HCT116 (cell line): Measurements from ENCODE around the gene TMTC1. TPM values are rescaled to one million over a fixed set of nuclear protein-coding genes. Genes with fewer than 3 reads are reported as not detected.

Experiments
- ATAC-seq: fragments of 200-7000 bp; cut with Tn5 transposase; 2 replicates; pipeline ENCODE4 v1.9.1; 2020; ENCODE audit warnings: mild to moderate bottlenecking, moderate library complexity
- BruUV-seq: library from RNA; stranded (reverse); fragments of 400-500 nt; replicated peaks from 2 replicates; lab custom pipeline; 2021; lab: Mats Ljungman, UMichigan
- CTCF ChIA-PET: fragments of 300-600 bp; sonication (Branson Sonifier 250); formaldehyde crosslinking; loops from one replicate; lab custom pipeline; 2021; ENCODE audit warnings: antibody characterized with exemption; lab: Charles Lee
- POLR2A ChIA-PET: fragments of 300-600, 350-600 bp; sonication (Branson Sonifier 250); formaldehyde crosslinking; loops from one replicate; lab custom pipeline; 2021; ENCODE audit warnings: antibody characterized with exemption; lab: Charles Lee
- RAD21 ChIA-PET, 2 experiments: fragments of 300-600 bp; sonication (Branson Sonifier 250); formaldehyde crosslinking; loops; one replicate each; lab custom pipeline; 2023; ENCODE audit warnings: low total read pairs in 2 of 2; ENCODE audit not compliant: uncharacterized antibody in 2 of 2, unreplicated experiment in 2 of 2, low non-redundant PET in 1 of 2; lab: Charles Lee
- DNase-seq: peaks from one replicate; pipeline ENCODE4 v3.0.0-alpha.2; 2010; ENCODE audit warnings: low read depth, low spot score
- H2AFZ ChIP-seq: fragments of 200-600 bp; shearing (Covaris generic), sonication (generic); 2 replicates; pipeline ENCODE4 v1.6.1; 2017; ENCODE audit warnings: low read depth, mixed run types, mixed read lengths, antibody characterized with exemption, low read length; ENCODE audit not compliant: poor library complexity, severe bottlenecking
- H3K27ac ChIP-seq: 2 replicates; pipeline ENCODE4 v1.5.1; 2012; ENCODE audit warnings: low read depth, low read length
- H3K27me3 ChIP-seq: fragments of 200-600 bp; sonication (generic); 2 replicates; pipeline ENCODE4 v1.6.1; 2016; ENCODE audit warnings: mixed run types, low read length, mixed read lengths; ENCODE audit not compliant: insufficient read depth
- H3K36me3 ChIP-seq, 2 experiments: fragments of 200-500 bp in 1 of 2; fragments of 200-600 bp in 1 of 2; sonication (Bioruptor generic) in 1 of 2; sonication (generic) in 1 of 2; 2 replicates each; pipeline versions ENCODE4 v1.5.1 to v1.6.1; 2014 to 2016; ENCODE audit warnings: low read length in 2 of 2, inconsistent platforms in 1 of 2, mixed read lengths in 1 of 2, mixed run types in 1 of 2; ENCODE audit not compliant: insufficient read depth in 2 of 2, control insufficient read depth in 1 of 2
- H3K4me1 ChIP-seq, 2 experiments: fragments of 200-600 bp in 1 of 2; sonication (generic) in 1 of 2; 2 replicates each; pipeline versions ENCODE4 v1.5.1 to v1.6.1; 2012 to 2017; ENCODE audit warnings: low read length in 2 of 2, inconsistent platforms in 1 of 2, mild to moderate bottlenecking in 1 of 2, mixed read lengths in 1 of 2, mixed run types in 1 of 2, moderate library complexity in 1 of 2; ENCODE audit not compliant: insufficient read depth in 2 of 2, control insufficient read depth in 1 of 2
- H3K4me2 ChIP-seq: fragments of 200-600 bp; sonication (generic); 2 replicates; pipeline ENCODE4 v1.6.1; 2017; ENCODE audit warnings: mixed run types, low read length, mixed read lengths
- H3K4me3 ChIP-seq, 2 experiments: fragments of 200-600 bp in 1 of 2; sonication (generic) in 1 of 2; replicated peaks in 1 of 2; 2 replicates each; pipeline ENCODE4 v1.5.1; 2011 to 2016; ENCODE audit warnings: low read length in 2 of 2, control low read depth in 1 of 2, low read depth in 1 of 2, mild to moderate bottlenecking in 1 of 2, mixed read lengths in 1 of 2, mixed run types in 1 of 2
- H3K79me2 ChIP-seq: fragments of 200-600 bp; sonication (generic); 2 replicates; pipeline ENCODE4 v1.6.1; 2017; ENCODE audit warnings: mild to moderate bottlenecking, mixed run types, low read length, moderate library complexity, mixed read lengths; ENCODE audit not compliant: insufficient read depth
- H3K9ac ChIP-seq: fragments of 200-600 bp; sonication (generic); 2 replicates; pipeline ENCODE4 v1.6.1; 2016; ENCODE audit warnings: low read length, mixed read lengths
- H3K9me2 ChIP-seq: fragments of 200-600 bp; sonication (generic), shearing (Covaris generic); 2 replicates; pipeline ENCODE4 v1.6.1; 2017; ENCODE audit warnings: mixed run types, mild to moderate bottlenecking, moderate library complexity; ENCODE audit not compliant: insufficient read depth
- H3K9me3 ChIP-seq, 2 experiments: fragments of 200-500 bp in 1 of 2; fragments of 200-600 bp in 1 of 2; sonication (Bioruptor generic) in 1 of 2; sonication (generic) in 1 of 2; 2 replicates each; pipeline ENCODE4 v1.6.1; 2014 to 2017; ENCODE audit warnings: low read length in 2 of 2, mixed read lengths in 2 of 2, inconsistent platforms in 1 of 2, low read depth in 1 of 2, mild to moderate bottlenecking in 1 of 2, mixed run types in 1 of 2, moderate library complexity in 1 of 2; ENCODE audit not compliant: control insufficient read depth in 1 of 2, insufficient read depth in 1 of 2
- H4K20me1 ChIP-seq: fragments of 200-600 bp; sonication (generic), shearing (Covaris generic); 2 replicates; pipeline ENCODE4 v1.6.1; 2017; ENCODE audit warnings: mixed run types, mild to moderate bottlenecking, moderate library complexity; ENCODE audit not compliant: insufficient read depth
- CTCF ChIP-seq, 3 experiments: fragments of 200-600 bp in 1 of 3; sonication (generic) in 1 of 3; IDR thresholded peaks in 2 of 3; conservative IDR thresholded peaks in 1 of 3; 2 replicates each; pipeline ENCODE4 v1.5.1; 2012 to 2017; ENCODE audit warnings: low read depth in 2 of 3, low read length in 2 of 3, antibody characterized with exemption in 1 of 3, borderline replicate concordance in 1 of 3, control low read depth in 1 of 3, mild to moderate bottlenecking in 1 of 3, mixed read lengths in 1 of 3, mixed run types in 1 of 3, moderate library complexity in 1 of 3; ENCODE audit not compliant: insufficient read depth in 1 of 3
- ELF1 ChIP-seq: IDR thresholded peaks from 2 replicates; pipeline ENCODE4 v1.6.1; 2012; ENCODE audit warnings: low read depth, borderline replicate concordance
- EZH2phosphoT487 ChIP-seq: fragments of 200-600 bp; IDR thresholded peaks from 2 replicates; pipeline ENCODE4 v1.6.1; 2018; ENCODE audit warnings: antibody characterized with exemption, borderline replicate concordance
- POLR2A ChIP-seq: IDR thresholded peaks from 2 replicates; pipeline ENCODE4 v1.7.0; 2011; ENCODE audit warnings: borderline replicate concordance; ENCODE audit not compliant: insufficient read depth, insufficient read length; ENCODE audit errors: extremely low read depth
- POLR2AphosphoS5 ChIP-seq: IDR thresholded peaks from 2 replicates; pipeline ENCODE4 v1.6.1; 2011; ENCODE audit warnings: mild to moderate bottlenecking, low read depth, low read length, moderate library complexity
- RAD21 ChIP-seq: IDR thresholded peaks from 2 replicates; pipeline ENCODE4 v1.6.1; 2012; ENCODE audit warnings: low read depth, mild to moderate bottlenecking
- SP1 ChIP-seq: IDR thresholded peaks from 2 replicates; pipeline ENCODE4 v1.6.1; 2012; ENCODE audit warnings: low read depth
- TCF7L2 ChIP-seq: IDR thresholded peaks from 2 replicates; pipeline ENCODE4 v1.7.0; 2011; ENCODE audit warnings: borderline replicate concordance, inconsistent platforms; ENCODE audit not compliant: insufficient read depth, insufficient read length; ENCODE audit errors: extremely low read depth
- YY1 ChIP-seq: IDR thresholded peaks from 2 replicates; pipeline ENCODE4 v1.6.1; 2011; ENCODE audit warnings: low read length, low read depth, moderate library complexity, mild to moderate bottlenecking; ENCODE audit not compliant: insufficient replicate concordance; ENCODE audit errors: extremely low read depth
- ZFX ChIP-seq: fragments of 450-650 bp; IDR thresholded peaks from 2 replicates; pipeline ENCODE4 v1.6.1; 2017
- ZNF274 ChIP-seq: fragments of 200-500 bp; sonication (Bioruptor generic); IDR thresholded peaks from 2 replicates; pipeline ENCODE4 v1.6.1; 2014; ENCODE audit warnings: mild to moderate bottlenecking, low read depth, low read length, inconsistent platforms
- intact Hi-C: fragments of 100-400 bp; cut with micrococcal nuclease; formaldehyde crosslinking; loops from 2 replicates; pipeline ENCODE4 v1.10.0; 2022
- total RNA-seq: library from RNA; stranded (reverse); gene quantifications from one replicate; pipeline ENCODE4 v1.2.1, GENCODE V29; 2021; ENCODE audit not compliant: unreplicated experiment
- TF ChIP-seq, protein P1 (sequence below): IDR thresholded peaks from 2 replicates; pipeline ENCODE4 v1.6.1; 2012
- TF ChIP-seq, protein P2 (sequence below): IDR thresholded peaks from 2 replicates; pipeline ENCODE4 v1.6.1; 2012

TMTC1 gene
- total RNA-seq, 1 experiment from 2014 or later: 2.0 TPM

- RAD21 ChIA-PET: no interaction called here
- H3K79me2 ChIP-seq: no peaks in the 10 kb centered on the region
- no peak for ATAC-seq
- H3K4me1 ChIP-seq: no peaks in the 10 kb centered on the region
- H3K4me3 ChIP-seq: no peak overlapping the region
- TF ChIP-seq ELF1 (no peak), RAD21 (no peak), POLR2A (no peak), EZH2phosphoT487 (no peak), CTCF (IDR thresholded peaks at IDR 0.05 in 2 of 3, conservative IDR thresholded peaks at IDR 0.05 in 1 of 3; ENCODE audit: borderline replicate concordance in 1 of 3, insufficient read depth in 1 of 3, low read depth in 2 of 3, low read length in 2 of 3) (no peak), TCF7L2 (no peak), POLR2AphosphoS5 (no peak), ZNF274 (no peak), ZFX (no peak), YY1 (no peak), SP1 (no peak)
- TF ChIP-seq, protein P1, sequence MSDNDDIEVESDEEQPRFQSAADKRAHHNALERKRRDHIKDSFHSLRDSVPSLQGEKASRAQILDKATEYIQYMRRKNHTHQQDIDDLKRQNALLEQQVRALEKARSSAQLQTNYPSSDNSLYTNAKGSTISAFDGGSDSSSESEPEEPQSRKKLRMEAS: no peak
- TF ChIP-seq, protein P2, sequence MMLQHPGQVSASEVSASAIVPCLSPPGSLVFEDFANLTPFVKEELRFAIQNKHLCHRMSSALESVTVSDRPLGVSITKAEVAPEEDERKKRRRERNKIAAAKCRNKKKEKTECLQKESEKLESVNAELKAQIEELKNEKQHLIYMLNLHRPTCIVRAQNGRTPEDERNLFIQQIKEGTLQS: no peak
- TF ChIP-seq, all 23 proteins: peak for 0
- Histone ChIP-seq H3K9me3 (no peaks in the 10 kb centered on the region), H3K36me3 (no peaks in the 10 kb centered on the region), H3K9me2 (no peaks in the 10 kb centered on the region), H2AFZ (no peak overlapping the region), H3K4me2 (no peak overlapping the region), H3K9ac (no peak overlapping the region), H3K27ac (no peak overlapping the region), H3K27me3 (no peaks in the 10 kb centered on the region; the same call in 1 of the 2 replicates), H4K20me1 (no peaks in the 10 kb centered on the region)
- intact Hi-C loops: no loop called here
- no peak for DNase-seq
- POLR2A ChIA-PET: no interaction called here
- BruUV-seq: no TSS peak
- CTCF ChIA-PET: no interaction called here
These were observed 109.3 kb downstream of the TMTC1 start for GRCh38 chr12:29674463-29674862.
